ENCODE measurements around the gene SERPINB6.
"Not testable (repeated sequence)": the region's sequence is repeated elsewhere in the genome, so short reads cannot be mapped to it uniquely, and the experiment has no call there.

Gene SERPINB6

GRCh38 chr6:2901645-2902502, 69.5 kb downstream of the SERPINB6 start:
- not testable (repeated sequence) for H3K36me3 ChIP-seq (ENCODE audit: control insufficient read depth in 1 of 2, insufficient read depth in 2 of 2, low read length in 2 of 2); H3K4me1 ChIP-seq (ENCODE audit: control insufficient read depth in 1 of 2, insufficient read depth in 2 of 2, low read length in 2 of 2); H3K9me3 ChIP-seq (ENCODE audit: control insufficient read depth in 1 of 2, low read length in 2 of 2); H3K27ac ChIP-seq (ENCODE audit: low read depth, low read length); H3K27me3 ChIP-seq (ENCODE audit: control insufficient read depth in 1 of 2, insufficient read depth in 2 of 2, low read length in 2 of 2)
- Histone ChIP-seq H3K4me3 (ENCODE audit: low read depth in 1 of 2, low read length in 2 of 2) (peak overlapping the region; percentile 67 to 78), H3K9ac (ENCODE audit: low read depth in 1 of 2, low read length in 2 of 2) (peak overlapping the region; percentile 51 to 74)

GRCh38 chr6:2900821-2901644, 70.3 kb downstream of the SERPINB6 start:
- H3K4me3 ChIP-seq (ENCODE audit: low read depth in 1 of 2, low read length in 2 of 2) = peak overlapping the region; percentile 29 to 34

GRCh38 chr6:2900221-2900807, 71.1 kb downstream of the SERPINB6 start:
- Histone ChIP-seq H3K27me3 (ENCODE audit: control insufficient read depth in 1 of 2, insufficient read depth in 2 of 2, low read length in 2 of 2) (no peaks in the 10 kb centered on the region), H3K27ac (ENCODE audit: low read depth, low read length) (no peak overlapping the region), H3K9me3 (ENCODE audit: control insufficient read depth in 1 of 2, low read length in 2 of 2) (no peaks in the 10 kb centered on the region), H3K4me3 (ENCODE audit: low read depth in 1 of 2, low read length in 2 of 2) (no peak overlapping the region), H3K36me3 (ENCODE audit: control insufficient read depth in 1 of 2, insufficient read depth in 2 of 2, low read length in 2 of 2) (peaks cover 0 to 5% of the 10 kb centered on the region in 2 donors), H3K9ac (ENCODE audit: low read depth in 1 of 2, low read length in 2 of 2) (no peak overlapping the region), H3K4me1 (ENCODE audit: control insufficient read depth in 1 of 2, insufficient read depth in 2 of 2, low read length in 2 of 2) (peaks cover 0 to 9% of the 10 kb centered on the region in 2 donors)

More at GRCh38 chr6:2900821-2901644, 70.3 kb downstream of the SERPINB6 start:
- Histone ChIP-seq H3K9me3 (ENCODE audit: control insufficient read depth in 1 of 2, low read length in 2 of 2) (no peaks in the 10 kb centered on the region), H3K27ac (ENCODE audit: low read depth, low read length) (no peak overlapping the region), H3K27me3 (ENCODE audit: control insufficient read depth in 1 of 2, insufficient read depth in 2 of 2, low read length in 2 of 2) (no peaks in the 10 kb centered on the region), H3K36me3 (ENCODE audit: control insufficient read depth in 1 of 2, insufficient read depth in 2 of 2, low read length in 2 of 2) (peaks cover 0 to 5% of the 10 kb centered on the region in 2 donors), H3K4me1 (ENCODE audit: control insufficient read depth in 1 of 2, insufficient read depth in 2 of 2, low read length in 2 of 2) (peaks cover 0 to 9% of the 10 kb centered on the region in 2 donors), H3K9ac (ENCODE audit: low read depth in 1 of 2, low read length in 2 of 2) (peak overlapping the region in 1 of 2 donors; percentile 51)

GRCh38 chr6:2899596-2899995, 71.8 kb downstream of the SERPINB6 start:
- Histone ChIP-seq H3K27me3 (ENCODE audit: control insufficient read depth in 1 of 2, insufficient read depth in 2 of 2, low read length in 2 of 2) (no peaks in the 10 kb centered on the region), H3K4me1 (ENCODE audit: control insufficient read depth in 1 of 2, insufficient read depth in 2 of 2, low read length in 2 of 2) (peaks cover 0 to 9% of the 10 kb centered on the region in 2 donors), H3K9me3 (ENCODE audit: control insufficient read depth in 1 of 2, low read length in 2 of 2) (no peaks in the 10 kb centered on the region), H3K27ac (ENCODE audit: low read depth, low read length) (no peak overlapping the region), H3K36me3 (ENCODE audit: control insufficient read depth in 1 of 2, insufficient read depth in 2 of 2, low read length in 2 of 2) (peaks cover 0 to 5% of the 10 kb centered on the region in 2 donors), H3K4me3 (ENCODE audit: low read depth in 1 of 2, low read length in 2 of 2) (no peak overlapping the region), H3K9ac (ENCODE audit: low read depth in 1 of 2, low read length in 2 of 2) (no peak overlapping the region)
